DND-41 (cell line): Measurements from ENCODE around the gene OSGEPL1.

Experiments used
- ATAC-seq: fragments of 200-7000 bp; cut with Tn5 transposase; 3 replicates; pipeline ENCODE4 v1.9.1; 2021; ENCODE audit warnings: low read depth; ENCODE audit not compliant: insufficient read depth
- DNase-seq: peaks from one replicate; pipeline ENCODE4 v3.0.0-alpha.2; 2020
- H2AFZ ChIP-seq: 2 replicates; pipeline ENCODE4 v1.6.0; 2012; ENCODE audit warnings: low read depth, low read length
- H3K27ac ChIP-seq: 2 replicates; pipeline ENCODE4 v1.5.1; 2012; ENCODE audit warnings: low read length, inconsistent platforms
- H3K27me3 ChIP-seq: fragments of 200-600 bp; sonication (generic); 2 replicates; pipeline ENCODE4 v1.6.0; 2012; ENCODE audit warnings: low read length, mild to moderate bottlenecking, inconsistent platforms; ENCODE audit not compliant: insufficient read depth, poor library complexity
- H3K36me3 ChIP-seq: 2 replicates; pipeline ENCODE4 v1.5.1; 2012; ENCODE audit warnings: low read length, inconsistent platforms; ENCODE audit not compliant: insufficient read depth
- H3K4me1 ChIP-seq: 2 replicates; pipeline ENCODE4 v1.5.1; 2012; ENCODE audit warnings: mild to moderate bottlenecking, low read length; ENCODE audit not compliant: insufficient read depth
- H3K4me2 ChIP-seq: 2 replicates; pipeline ENCODE4 v1.6.0; 2012; ENCODE audit warnings: mild to moderate bottlenecking, moderate library complexity, low read length, inconsistent platforms; ENCODE audit not compliant: insufficient read depth
- H3K4me3 ChIP-seq, 2 experiments: fragments of 200-600 bp in 1 of 2; shearing (Covaris generic) in 1 of 2; 2 replicates each; pipeline ENCODE4 v1.5.1; 2012 to 2016; ENCODE audit warnings: inconsistent platforms in 2 of 2, low read length in 2 of 2, mild to moderate bottlenecking in 2 of 2, low read depth in 1 of 2, moderate library complexity in 1 of 2
- H3K79me2 ChIP-seq: 2 replicates; pipeline ENCODE4 v1.6.0; 2012; ENCODE audit warnings: low read length, inconsistent platforms; ENCODE audit not compliant: insufficient read depth
- H3K9ac ChIP-seq: 2 replicates; pipeline ENCODE4 v1.6.0; 2012; ENCODE audit warnings: low read depth, mild to moderate bottlenecking, inconsistent platforms, low read length, moderate library complexity
- H3K9me3 ChIP-seq: 2 replicates; pipeline ENCODE4 v1.5.1; 2012; ENCODE audit warnings: low read length, moderate library complexity, mild to moderate bottlenecking, inconsistent platforms; ENCODE audit not compliant: insufficient read depth, severe bottlenecking
- H4K20me1 ChIP-seq: 2 replicates; pipeline ENCODE4 v1.6.0; 2012; ENCODE audit warnings: low read length; ENCODE audit not compliant: insufficient read depth
- EZH2 ChIP-seq: IDR thresholded peaks from 3 replicates; pipeline ENCODE4 v1.6.1; 2012; ENCODE audit warnings: borderline replicate concordance, low read depth, mild to moderate bottlenecking, moderate library complexity, low read length, inconsistent platforms; ENCODE audit not compliant: severe bottlenecking
- TF ChIP-seq, protein P1 (sequence below): IDR thresholded peaks from 2 replicates; pipeline ENCODE4 v1.5.1; 2012; ENCODE audit warnings: borderline replicate concordance, low read length, moderate library complexity, mild to moderate bottlenecking; ENCODE audit not compliant: poor library complexity, severe bottlenecking; ENCODE audit errors: extremely low read depth

Gene OSGEPL1

DNA sequence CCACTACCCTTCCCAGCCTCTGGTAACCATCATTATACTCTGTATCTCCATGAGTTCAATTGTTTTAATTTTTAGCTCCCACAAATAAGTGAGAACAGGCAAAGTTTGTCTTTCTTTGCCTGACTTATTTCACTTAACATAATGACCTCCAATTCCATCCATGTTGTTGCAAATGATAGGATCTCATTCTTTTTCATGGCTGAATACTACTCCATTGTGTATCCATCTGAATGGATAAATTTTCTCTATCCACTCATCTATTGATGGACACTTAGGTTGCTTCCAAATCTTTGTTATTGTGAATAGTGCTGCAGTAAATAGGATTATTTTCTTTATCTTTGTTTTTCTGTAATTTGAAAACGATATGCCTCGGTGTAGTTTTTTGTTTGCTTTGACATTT, 61.9 kb downstream of the OSGEPL1 start:
- H3K9ac ChIP-seq, result no peak overlapping the region
- no peak for TF ChIP-seq EZH2
- TF ChIP-seq, protein P1, sequence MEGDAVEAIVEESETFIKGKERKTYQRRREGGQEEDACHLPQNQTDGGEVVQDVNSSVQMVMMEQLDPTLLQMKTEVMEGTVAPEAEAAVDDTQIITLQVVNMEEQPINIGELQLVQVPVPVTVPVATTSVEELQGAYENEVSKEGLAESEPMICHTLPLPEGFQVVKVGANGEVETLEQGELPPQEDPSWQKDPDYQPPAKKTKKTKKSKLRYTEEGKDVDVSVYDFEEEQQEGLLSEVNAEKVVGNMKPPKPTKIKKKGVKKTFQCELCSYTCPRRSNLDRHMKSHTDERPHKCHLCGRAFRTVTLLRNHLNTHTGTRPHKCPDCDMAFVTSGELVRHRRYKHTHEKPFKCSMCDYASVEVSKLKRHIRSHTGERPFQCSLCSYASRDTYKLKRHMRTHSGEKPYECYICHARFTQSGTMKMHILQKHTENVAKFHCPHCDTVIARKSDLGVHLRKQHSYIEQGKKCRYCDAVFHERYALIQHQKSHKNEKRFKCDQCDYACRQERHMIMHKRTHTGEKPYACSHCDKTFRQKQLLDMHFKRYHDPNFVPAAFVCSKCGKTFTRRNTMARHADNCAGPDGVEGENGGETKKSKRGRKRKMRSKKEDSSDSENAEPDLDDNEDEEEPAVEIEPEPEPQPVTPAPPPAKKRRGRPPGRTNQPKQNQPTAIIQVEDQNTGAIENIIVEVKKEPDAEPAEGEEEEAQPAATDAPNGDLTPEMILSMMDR, result no peak
- H2AFZ ChIP-seq, result no peak overlapping the region
- ATAC-seq (no peak), DNase-seq (no peak)
- H3K9me3 ChIP-seq, result no peaks in the 10 kb centered on the region
- H3K36me3 ChIP-seq, result no peaks in the 10 kb centered on the region; the same call in 1 of the 2 replicates
- H3K27me3 ChIP-seq, result no peaks in the 10 kb centered on the region
- H4K20me1 ChIP-seq, result no peaks in the 10 kb centered on the region
- no peak overlapping the region for H3K4me3 ChIP-seq
- H3K4me2 ChIP-seq, result no peak overlapping the region
- no peaks in the 10 kb centered on the region for H3K79me2 ChIP-seq
- H3K4me1 ChIP-seq, result no peaks in the 10 kb centered on the region
- H3K27ac ChIP-seq, result no peak overlapping the region

DNA sequence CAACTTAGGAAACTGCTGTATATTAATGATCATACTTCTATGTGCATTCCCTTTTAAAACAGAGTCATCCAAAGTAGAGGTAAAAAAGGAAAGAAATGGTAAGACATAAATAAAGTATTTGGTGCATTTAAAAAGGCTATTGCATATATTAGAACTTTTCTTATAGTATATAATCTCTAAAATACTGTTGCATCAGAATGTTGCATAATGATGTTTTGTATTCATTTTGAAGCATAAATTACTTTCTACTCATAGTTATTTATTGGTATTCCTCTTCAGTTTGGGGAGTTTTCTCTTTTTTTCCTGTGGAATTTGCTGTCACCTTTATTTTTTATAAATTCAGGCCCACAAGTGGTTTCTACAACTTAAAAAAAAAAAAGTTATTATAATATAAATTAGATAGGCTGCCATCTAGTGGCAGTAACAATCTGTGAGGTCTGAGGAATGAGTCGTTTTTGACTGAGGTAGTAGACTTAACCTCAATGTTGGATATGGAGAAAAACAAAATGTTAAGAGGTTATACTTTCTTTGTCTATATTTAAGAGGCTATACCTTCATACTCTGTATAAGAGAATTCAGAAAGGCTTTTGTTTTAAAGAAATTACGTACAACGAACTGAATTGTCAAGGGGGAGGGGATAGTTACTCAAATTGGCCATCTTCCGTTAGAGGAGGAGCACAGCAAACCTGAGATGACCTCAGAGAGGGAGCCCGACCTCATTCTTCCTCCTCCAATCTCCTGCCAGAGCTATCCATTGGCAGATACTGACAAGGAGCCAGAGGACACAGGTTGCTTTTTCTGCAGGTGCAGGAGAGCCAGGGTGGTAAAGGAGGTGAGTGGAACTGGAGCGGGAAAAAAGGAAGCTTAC, 64.3 kb downstream of the OSGEPL1 start:
- Histone ChIP-seq H4K20me1 (no peaks in the 10 kb centered on the region), H3K4me1 (no peaks in the 10 kb centered on the region), H3K9ac (no peak overlapping the region; the same call in 1 of the 2 replicates), H3K9me3 (no peaks in the 10 kb centered on the region), H2AFZ (0 out of 2 replicates have a peak overlapping the region, but pooled peaks have one; percentile 39), H3K36me3 (no peaks in the 10 kb centered on the region; the same call in 1 of the 2 replicates), H3K4me2 (no peak overlapping the region), H3K4me3 (no peak overlapping the region), H3K27me3 (no peaks in the 10 kb centered on the region), H3K79me2 (no peaks in the 10 kb centered on the region), H3K27ac (no peak overlapping the region; the same call in 1 of the 2 replicates)
- peak; percentile 73 for ATAC-seq
- DNase-seq, result peak; percentile 39
- TF ChIP-seq EZH2, result no peak
- TF ChIP-seq, protein P1, result peak; percentile 51
